ENCODE results near the gene STIM1.
"Not testable (repeated sequence)": the region's sequence is repeated elsewhere in the genome, so short reads cannot be mapped to it uniquely, and the experiment has no call there.

The STIM1 gene

DNA sequence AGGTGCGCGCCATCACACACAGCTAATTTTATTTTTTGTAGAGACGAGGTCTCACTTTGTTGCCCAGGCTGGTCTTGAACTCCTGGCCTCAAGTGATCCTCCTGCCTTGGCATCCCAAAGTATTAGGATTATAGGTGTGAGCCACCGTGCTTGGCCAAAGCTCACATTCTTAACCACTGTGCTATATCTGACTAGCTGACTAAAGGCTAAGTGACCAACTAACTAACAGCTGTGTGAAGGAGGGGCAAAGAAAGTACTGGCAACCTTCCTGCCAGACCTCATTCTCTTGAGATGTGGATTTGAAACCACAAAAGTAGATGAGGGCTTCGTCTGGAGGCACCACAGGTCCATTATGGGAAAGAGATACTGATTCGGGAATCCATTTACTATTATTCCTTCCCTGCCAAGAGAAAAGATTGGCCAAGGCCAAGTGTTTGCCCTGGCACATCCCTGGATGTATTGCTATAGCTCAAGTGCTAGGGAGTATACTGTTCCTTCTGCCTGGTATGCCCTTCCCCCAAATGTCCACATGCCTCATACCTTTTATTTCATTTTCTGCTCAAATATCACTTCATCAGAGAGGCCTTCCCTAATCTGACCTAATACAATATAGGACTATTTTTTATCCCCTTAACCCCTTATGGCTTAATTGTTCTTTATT, 186.4 kb downstream of the STIM1 start:
- DNase-seq: no peak

DNA sequence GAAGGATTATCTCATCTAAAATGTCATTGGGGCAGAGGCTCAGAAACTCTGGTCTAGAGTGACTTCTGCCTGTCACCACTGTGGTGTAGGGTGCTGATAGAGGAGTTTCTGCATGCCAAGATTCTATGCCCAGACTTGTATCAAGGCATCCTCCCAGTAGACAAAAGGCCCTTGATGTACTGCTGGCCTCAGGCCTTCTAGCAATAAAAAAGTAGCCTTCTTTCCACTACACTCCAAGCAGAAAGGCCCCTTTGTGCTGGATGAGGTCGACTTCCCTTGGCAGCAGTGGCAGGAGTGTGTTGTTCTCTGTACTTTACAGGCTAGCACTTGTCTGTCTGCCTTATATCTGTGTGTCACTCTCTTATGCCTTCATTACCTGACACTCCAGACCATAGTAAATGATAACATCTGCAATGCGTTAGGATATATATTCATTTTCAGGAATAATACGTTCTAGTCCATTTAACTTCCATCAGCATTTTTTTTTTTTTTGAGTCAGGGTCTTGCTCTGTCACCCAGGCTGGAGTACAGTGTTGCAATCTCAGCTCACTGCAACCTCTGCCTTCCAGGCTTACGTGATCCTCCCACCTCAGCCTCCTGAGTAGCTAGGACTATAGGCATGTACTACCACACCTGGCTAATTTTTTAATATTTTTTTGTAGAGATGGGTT, 189.6 kb downstream of the STIM1 start:
- DNase-seq: no peak

DNA sequence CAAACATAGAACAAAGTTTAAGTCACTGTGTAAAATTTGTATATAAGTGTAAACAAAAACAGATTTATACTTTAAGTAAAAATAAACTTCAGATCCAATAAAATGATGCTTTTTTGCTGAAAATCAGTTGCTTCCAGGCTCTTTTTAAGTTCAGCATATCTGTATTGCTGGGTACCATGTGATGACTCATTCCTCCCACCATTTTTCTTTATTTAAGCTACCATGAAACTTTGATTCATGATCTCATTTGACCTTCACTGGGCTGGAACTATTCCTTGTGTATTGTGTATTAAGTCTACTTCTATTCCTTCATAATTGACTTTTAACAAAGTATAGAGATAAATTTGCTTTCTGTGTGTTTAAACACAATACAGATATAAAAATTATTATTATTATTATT, 192.9 kb downstream of the STIM1 start:
- DNase-seq: no peak

GRCh38 chr11:4049006-4049405, 193.5 kb downstream of the STIM1 start:
- DNase-seq: no peak

DNA sequence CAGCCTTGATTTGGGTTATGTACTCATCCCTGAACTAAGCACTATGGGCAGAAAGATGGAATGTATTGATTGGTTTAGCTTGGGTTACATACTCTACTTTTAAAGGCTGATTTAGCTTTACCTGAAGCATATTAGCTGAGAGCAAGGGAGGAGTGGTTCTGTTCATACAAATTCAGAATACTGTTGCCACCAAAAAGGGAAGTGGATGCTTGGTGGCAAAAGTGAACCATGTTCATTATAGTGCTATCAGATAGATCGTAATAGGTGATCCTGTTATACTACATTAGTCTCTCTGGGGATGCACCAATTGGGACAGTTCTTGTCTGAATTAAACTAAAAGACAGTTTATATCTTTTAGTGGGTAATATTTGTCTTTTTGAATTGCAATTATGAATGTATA, 194.7 kb downstream of the STIM1 start:
- no peak for DNase-seq

DNA sequence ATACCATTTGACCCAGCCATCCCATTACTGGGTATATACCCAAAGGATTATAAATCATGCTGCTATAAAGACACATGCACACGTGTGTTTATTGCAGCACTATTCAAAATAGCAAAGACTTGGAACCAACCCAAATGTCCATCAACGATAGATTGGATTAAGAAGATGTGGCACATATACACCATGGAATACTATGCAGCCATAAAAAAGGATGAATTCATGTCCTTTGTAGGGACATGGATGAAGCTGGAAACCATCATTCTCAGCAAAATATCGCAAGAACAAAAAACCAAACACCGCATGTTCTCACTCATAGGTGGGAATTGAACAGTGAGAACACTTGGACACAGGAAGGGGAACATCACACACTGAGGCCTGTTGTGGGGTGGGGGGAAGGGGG, 197.7 kb downstream of the STIM1 start:
- DNase-seq: not testable (repeated sequence)

GRCh38 chr11:4054643-4055042, 199.2 kb downstream of the STIM1 start:
- DNase-seq: no peak

GRCh38 chr11:4059424-4059823, 204.0 kb downstream of the STIM1 start:
- no peak for DNase-seq

DNA sequence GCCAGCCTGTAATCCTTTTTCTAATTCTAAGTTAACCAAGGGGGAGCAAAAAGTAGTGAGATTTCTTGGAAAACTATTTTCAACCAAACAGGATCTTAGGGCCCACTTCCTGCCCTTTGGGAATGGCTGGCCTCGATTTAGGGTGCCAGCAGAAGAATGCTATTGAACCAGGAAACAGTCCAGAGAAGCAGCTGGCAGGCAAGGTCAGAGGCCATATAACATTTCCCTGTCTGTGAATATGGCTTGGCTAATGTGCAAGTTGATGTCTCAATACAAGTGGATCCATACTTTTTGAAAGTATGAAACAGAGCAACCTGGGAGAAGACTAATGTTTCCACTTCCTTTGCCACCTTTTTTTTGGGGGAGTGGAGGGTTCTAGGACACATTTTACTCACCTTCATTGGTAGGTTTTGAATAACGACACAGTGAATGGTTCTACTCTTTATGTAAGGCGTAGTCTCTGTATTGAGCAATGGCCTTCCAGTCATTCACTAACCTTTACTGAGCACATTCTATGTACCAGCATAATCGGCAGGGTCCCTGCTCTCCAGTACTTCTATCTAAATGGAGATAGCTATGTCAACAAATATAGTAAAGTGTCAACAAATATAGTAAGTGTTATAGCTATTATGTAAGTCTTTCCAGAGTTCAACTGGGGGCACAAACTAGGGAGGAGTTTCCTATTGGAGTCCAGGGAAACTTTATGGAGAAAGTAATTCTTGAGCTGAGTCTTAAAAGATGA, 204.9 kb downstream of the STIM1 start:
- no peak for DNase-seq

DNA sequence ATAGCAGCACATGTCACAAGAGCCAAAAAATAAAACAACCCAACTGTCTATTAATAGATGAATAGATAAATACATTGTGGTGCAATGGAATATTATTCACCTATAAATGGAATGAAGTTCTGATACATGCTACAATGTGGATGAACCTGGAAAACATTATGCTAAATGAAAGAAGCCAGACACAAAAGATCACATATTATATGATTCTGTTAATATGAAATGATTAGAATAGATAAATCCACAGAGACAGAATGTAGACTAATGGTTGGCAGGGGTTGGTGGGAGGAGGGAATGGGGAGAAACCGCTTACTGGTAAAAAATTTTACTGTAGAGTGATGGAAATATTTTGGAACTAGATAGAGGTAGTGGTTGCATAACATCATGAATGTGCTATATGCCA, 206.2 kb downstream of the STIM1 start:
- no peak for DNase-seq

DNA sequence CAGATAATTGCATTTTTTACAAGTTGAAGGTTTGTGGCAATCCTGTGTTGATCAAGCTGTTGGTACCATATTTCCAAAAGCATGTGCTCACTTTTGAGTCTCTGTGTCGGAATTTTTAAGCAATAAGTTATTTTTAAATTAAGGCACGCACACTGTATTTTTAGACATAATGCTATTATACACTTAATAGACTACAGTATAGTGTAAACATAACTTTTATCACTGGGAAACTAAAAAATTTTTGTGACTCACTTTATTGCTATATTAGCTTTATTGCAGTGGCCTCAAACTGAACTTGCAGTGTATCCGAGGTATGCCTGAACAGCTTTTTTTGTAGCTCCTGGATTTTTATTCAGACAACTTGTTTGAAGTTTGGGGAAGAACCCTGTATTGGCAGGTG, 207.9 kb downstream of the STIM1 start:
- DNase-seq: no peak

DNA sequence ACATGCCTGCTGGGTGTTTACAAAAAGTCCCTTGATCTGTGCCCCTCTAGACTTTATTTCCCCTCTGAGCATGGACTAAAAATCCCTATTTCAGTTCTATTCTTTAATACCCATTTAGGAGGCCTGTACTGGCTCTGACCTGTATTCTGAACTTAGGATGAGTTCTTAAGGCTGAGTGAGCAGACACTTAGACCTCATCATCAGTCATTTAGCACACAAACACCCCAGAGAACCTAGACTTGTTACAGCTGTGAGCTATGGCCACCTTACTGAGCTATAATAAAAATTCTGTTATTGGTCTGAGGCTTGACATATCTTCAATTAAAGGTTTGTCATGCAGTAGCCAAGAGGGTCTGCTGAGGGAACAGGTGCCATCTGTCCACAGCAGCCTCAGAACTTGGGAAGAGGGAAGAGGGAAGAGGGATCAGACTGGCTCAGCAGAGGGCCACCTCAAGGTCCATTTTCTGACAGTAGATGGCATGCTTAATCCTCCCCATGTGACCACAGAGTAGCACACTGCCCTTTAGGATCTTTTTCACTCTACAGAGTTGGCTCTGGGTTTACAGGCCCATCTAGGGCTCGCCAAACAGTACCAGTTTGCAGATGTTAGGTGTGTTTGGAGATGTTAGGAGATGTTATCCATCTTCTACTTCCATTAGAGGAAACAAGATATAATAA, 209.0 kb downstream of the STIM1 start:
- DNase-seq: no peak

DNA sequence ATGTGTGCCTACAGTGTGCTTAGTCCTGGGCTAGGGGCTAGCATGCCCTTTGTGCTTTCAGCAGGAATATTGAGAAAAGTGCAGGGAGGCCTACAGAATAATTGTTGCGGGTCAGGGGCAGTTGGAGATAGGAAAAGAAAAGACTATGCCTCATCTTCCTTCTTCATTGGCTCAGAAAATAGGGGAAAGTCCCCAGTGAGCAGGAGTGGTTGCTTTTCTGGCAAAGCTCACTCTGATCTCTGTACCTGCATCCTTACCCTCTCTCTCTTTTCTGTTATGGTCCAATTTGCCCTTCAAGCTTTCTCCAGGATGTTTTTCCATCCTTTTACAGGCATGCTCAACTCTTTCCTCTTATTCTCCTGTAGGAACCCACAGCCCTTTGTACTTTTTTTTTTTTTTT, 209.6 kb downstream of the STIM1 start:
- no peak for DNase-seq

- no peak for DNase-seq
Observed at GRCh38 chr11:4065601-4066377, 210.3 kb downstream of the STIM1 start.

DNA sequence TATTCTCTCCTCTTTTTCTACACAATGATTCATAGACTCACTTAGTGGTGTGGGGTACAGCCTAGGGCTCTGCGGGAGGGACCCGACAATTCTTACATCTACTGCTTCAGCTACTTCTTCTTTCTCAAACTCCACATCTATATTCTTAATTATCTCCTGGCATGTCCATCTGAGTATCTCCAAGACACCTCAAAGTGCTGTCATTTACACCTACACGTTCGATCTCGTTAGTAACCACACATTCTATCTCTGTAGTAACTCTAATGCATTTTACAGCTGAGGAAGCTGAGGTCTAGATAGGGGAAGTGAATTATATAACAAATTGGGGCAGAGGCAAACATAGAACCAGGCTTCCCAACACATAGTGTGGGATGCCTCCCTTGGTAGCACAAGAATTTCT, 211.4 kb downstream of the STIM1 start:
- DNase-seq: no peak

DNA sequence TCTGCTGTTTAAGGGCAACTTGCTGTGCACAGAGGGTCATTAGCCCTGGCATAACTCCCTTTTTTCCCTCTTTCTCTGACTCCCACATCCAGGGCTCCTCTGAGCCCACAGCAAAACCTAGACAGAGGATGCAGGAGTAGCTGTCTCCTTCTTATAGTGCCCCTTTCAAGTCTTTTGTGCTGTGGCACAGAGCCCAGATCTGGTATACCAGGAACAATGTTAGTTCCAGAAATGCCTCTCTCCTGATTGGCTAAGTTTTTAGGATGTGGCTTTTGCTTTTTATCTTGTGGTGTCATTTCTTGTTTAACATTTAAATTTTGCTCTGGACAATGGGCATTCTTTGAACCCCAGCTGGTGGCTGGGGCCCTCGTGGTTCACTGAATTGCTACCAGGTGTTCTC, 213.5 kb downstream of the STIM1 start:
- DNase-seq: no peak

GRCh38 chr11:4071325-4071724, 215.9 kb downstream of the STIM1 start:
- no peak for DNase-seq

- DNase-seq: no peak
Observed at GRCh38 chr11:4071914-4072313, 216.4 kb downstream of the STIM1 start.

GRCh38 chr11:4072668-4073285, 217.3 kb downstream of the STIM1 start:
- peak; percentile 80 for DNase-seq

- DNase-seq: no peak
Observed at GRCh38 chr11:4074266-4074665, 218.8 kb downstream of the STIM1 start.

- DNase-seq: no peak
Observed at GRCh38 chr11:4076774-4077173, 221.3 kb downstream of the STIM1 start.

- no peak for DNase-seq
Observed at GRCh38 chr11:4083198-4083597, 227.7 kb downstream of the STIM1 start.

All from NCI-H1694 (cell line).